Activated naive CD8-positive, alpha-beta T cell treated with anti-CD3 and anti-CD28 coated beads, Interleukin-2, amount 50 U/mL, for 16 hours (primary cell): ENCODE data around the gene RC3H1.
"Not testable (repeated sequence)": the region's sequence is repeated elsewhere in the genome, so short reads cannot be mapped to it uniquely, and the experiment has no call there.

ENCODE experiments used
- DNase-seq: peaks from one replicate; pipeline ENCODE4 v3.0.0-alpha.2; 2020; ENCODE audit warnings: low read depth, low spot score

Gene RC3H1

DNA sequence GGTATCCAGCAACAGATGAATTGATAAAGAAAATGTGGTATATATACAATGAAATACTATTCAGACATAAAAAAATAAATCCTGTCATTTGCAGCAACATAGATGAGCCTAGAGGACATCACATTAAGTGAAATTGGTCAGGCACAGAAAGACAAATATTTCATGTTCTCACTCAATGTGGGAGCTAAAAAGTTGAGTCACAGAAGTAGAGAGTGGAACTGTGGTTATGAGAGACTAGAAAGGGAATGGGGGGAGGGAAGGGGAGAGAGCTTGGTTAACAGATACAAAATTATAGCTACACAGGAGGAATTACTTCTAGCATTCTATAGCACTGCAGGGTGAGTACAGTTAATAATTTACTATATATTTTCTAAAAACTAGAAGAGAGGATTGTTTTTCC is 68.0 kb downstream of the RC3H1 start:
- DNase-seq = no peak

DNA sequence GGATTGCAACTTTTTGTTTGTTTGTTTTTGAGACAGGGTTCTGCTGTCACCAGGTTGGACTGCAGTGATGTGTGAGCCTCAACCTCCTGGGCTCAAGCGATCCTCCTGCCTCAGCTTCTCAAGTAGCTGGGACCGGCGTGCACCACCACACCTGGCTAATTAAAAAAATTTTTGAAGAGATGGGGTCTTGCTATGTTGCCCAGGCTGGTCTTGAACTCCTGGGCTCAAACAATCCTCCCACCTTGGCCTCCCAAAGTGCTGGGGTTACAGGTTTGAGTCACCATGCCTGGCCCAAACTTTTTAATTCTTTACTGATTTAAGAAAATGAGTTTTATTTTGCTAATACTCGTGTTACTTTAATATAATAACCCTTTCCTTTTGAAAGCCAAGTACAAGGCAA is 73.6 kb downstream of the RC3H1 start:
- no peak for DNase-seq

DNA sequence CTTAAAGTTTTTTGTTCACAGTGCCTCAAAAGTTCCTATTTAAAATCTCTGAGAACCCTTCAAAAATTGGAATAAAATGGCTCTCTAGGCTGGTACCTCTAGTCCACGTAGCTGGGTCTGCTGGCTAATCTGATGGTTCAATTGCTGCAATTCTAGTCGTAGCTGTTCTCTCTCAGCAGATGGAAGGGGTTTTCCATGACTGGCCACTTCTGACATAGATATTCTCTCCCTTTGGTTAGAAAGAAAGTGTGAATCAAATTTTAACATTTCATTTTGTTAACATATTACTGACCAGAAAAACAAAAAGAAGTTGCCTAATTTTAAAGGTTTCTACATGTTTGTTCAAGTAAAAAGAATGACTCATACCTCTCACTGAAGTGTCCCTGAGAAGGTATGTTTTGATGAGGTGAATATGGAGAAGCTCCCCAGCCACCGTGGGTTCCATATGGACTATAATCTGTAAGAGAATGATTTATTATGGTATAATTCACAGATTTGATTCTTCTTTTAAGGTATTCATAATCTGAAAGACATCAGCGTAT is 75.7 kb downstream of the RC3H1 start:
- no peak for DNase-seq

DNA sequence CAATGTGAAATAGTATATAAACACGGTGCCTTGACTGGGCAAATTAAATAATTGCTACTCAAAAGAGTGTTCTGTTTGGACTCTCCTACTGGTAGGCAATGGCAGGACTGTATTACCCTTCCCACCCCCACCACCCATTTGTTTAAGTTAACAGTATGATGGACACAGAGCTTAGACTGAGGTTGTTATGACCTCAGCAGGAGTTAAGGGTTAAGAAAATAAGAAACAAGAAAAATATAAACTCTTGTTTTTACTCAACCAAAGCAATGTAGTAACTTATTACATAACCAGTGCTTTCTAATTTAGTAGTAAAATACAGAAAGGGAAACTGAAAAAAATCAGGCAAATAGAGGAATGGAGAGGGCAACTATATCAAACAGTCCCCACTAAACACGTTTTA is 85.1 kb downstream of the RC3H1 start:
- DNase-seq = no peak

DNA sequence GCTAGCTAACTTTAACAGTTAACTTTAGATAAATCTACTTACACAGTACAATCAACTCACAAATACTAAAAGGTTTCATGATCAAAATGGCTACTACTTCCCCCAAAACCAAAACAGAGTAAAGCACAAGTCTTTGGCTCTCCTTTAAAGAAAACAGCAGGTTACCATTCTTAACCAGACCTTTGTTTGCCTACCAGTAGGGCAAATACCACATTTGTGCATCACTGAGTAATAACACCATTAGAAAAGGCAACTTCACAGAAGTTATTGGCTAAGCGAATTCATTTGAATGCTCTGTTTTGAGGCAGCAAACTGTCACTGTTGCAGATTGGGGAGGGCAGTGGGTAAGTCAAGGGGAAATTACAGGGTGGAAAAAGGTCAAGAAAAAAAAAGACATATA is 87.7 kb downstream of the RC3H1 start:
- DNase-seq = no peak

DNA sequence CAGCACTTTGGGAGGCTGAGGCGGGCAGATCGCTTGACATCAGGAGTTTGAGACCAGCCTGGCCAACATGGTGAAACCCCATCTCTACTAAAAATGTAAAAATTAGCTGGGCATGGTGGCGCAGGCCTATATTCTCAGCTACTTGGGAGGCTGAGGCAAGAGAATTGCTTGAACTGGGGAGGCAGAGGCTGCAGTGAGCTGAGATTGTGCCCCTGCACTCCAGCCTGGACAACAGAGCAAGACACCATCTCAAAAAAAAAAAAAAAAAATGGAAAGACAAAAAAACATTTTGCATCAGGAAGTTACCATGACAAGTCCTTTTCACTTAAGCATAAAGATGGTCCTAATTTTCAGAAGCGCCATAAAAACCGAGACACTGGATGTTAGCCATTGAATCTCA is 91.6 kb downstream of the RC3H1 start:
- DNase-seq = not testable (repeated sequence)

DNA sequence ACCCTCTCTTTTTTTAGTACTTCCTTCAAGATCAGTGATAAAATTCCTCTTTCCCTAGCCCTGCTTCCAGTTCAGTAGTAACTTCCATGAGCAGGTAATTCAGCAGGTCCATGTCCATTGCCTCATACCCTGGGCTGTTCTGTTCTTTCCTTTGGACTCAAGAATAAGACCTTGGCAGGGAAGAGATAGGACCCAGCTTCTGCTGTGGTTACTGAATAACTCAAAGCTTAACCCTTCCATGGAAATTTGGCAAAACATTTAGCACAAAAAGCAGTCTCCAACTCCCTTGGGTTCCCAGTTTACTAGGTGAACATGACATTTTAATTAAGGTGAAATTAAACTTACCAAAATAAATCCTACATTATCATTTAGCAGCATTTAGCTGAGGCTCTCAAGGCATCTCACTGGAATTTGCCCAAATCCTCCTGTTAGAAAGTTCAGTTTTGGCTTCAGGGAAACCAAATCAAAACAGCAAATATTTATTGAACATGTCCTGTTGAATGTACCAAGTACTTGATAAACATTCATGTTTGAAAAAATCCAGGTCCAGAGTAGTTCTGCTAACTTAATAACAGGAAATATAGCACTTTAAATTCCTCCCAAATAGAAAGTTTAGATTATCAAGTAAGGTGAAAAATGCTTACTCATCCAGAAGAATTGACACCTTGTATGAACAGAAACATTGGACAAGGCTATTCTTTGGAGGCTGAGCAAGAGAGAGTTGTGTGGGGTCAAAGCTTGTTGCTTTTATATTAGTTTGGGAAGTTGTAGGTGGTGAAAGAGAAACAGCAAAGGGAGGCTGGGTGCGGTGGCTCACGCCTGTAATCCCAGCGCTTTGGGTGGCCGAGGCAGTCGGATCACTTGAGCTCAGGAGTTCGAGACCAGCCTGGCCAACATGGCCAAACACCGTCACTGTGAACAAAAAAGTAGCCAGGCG is 96.6 kb downstream of the RC3H1 start:
- no peak for DNase-seq

DNA sequence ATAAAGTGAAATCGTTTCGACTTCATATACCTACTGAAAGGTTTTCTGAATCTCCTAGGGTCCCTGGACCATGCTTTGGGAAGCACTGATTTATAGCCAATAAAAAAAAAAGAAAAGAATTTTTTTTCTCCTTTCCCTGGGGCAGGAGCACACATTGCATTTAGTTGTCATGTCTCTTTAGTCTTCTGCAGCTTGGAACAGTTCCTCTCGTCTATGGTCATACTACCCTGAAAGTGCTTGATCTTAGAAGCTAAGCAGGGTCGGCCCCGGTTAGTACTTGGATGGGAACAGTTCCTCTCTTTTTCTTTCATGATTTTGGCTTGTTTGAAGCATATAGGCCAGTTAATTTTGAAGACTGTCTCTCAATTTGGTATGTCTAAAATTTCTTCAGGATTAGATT is 101.3 kb downstream of the RC3H1 start:
- no peak for DNase-seq

DNA sequence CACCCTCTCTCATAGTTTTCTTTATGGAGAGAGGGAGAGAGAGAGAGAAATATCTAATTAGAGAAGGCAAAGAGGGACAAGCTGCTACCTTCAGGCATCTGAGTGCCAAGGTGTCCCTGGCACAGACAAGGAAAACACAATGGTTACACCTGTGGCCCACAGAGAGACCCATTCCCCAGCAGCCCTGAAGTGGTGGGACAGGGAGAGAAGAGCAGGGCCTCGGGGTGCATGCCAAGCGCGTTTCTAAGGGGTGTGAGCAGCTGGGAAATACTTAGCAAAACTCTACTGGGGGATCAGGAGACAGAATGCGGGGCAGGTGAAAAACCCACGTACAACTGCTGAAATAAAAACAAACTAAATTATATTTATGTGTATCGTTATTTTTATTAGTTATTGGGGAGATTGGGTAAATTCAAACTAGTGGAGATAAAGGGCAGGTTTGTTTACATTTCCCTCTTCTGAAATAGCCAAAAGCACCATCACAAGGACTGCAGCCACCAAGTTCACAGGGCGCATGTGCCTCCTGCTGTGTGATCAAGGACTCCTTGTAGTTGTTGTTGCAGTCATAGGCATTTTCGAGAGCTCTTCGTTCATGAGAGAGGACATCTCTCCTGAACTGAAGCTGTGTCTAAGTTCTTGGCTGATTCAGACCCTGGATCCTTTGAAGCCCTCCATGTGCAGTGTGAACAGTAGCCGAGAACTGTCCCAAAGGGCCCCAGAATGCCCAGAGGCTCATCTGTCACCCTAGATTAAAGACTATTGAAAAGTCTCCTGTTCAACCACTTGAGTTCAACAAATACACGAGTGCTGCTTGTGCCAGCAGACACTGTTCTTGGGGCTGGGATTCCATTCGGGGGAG is 104.3 kb downstream of the RC3H1 start:
- no peak for DNase-seq

DNA sequence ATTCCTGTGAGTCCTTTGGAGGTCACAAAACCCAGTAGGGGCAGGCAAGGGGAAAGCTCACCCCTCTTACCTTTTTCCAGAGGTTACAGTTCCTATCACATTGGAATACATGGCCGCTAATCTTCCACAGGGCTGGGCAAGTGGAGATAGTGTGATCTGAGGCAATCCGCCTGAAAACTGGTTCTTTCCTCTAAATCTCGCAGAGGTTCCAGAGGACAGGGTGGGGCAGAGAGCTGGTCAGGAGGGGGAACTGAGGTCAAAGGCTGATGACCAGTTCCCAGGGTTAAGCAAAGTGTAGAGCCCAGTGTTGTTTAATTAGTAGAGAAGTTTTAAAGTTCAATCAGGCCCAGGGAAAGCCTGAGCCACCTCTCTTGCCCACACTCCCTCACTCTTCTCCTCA is 105.0 kb downstream of the RC3H1 start, which contains the start of gene SERPINC1:
TSS of gene SERPINC1 (minus strand) at position 179 of the 400 bp plus-strand sequence. CDS start at position 111, 68 bp downstream.
- no peak for DNase-seq

DNA sequence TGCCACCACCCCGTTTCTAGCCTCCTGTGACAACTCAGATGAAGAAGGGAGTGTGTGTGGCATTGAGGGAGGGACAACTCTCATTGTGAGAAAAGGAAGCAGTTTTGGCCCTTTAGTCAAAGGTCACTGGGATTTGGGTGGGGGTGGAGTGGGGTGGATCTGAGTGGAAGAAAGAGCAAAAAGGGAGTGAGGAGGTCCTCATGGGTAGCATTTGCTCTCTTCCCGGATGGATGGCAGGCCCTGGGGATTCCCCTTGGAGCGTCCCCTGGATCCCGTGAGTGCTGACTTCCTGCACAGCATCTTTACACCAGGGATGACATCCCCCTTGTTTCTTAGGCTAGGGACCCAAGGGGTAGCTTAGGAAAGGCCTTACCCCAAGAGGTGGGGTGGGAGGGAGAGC is 105.5 kb downstream of the RC3H1 start:
- no peak for DNase-seq

DNA sequence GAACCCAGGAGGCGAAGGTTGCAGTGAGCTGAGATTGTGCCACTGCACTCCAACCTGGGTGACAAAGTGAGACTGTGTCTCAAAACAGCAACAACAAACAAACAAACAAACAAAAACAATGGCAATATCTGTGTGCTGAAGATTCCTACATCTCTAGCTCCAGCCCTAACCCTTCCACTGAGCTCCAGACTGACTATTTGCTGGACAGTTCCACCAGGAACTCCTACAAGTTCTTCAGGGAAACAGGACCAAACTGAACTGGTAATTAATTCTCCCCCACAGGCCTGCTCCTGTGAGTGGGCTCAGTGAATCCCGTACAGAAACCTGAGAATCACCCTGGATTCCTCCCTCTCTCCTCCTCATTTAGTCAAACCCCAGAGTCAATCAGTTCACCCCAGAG is 106.6 kb downstream of the RC3H1 start:
- DNase-seq = no peak

DNA sequence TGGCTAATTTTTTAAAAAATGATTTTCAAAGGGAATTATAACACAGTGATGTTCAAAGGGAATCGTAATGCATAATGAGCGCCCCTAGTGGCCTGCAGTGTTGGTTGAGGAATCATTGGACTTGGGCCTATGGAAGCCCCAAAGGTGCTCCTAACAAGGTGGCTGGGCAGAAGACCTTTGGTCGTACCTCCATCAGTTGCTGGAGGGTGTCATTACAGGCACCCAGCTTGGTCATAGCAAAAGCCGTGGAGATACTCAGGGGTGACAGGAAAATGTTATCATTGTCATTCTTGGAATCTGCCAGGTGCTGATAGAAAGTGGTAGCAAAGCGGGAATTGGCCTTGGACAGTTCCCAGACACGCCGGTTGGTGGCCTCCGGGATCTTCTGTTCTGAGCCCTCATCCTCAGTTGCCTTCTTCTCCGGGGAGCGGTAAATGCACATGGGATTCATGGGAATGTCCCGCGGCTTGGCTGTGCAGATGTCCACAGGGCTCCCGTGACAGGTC is 107.7 kb downstream of the RC3H1 start:
- no peak for DNase-seq

DNA sequence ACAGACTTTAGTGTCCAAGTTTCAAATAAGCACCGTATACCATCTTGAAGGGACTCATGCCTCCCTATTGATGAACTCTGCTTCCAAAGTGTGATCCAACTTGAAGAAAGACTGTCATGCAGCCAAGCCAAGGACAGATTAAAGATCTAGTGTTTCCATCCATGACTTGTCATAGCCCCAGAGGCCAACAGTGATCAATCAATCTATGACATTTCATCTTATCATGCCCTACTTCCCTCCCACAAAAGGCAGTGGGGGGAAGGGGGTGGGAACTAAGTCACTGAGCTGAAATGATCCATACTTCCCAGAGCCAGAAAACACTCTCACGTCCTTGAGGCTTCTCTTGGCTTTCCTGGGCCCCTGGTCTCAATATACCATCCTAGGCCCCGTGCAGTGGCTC is 109.0 kb downstream of the RC3H1 start:
- no peak for DNase-seq

DNA sequence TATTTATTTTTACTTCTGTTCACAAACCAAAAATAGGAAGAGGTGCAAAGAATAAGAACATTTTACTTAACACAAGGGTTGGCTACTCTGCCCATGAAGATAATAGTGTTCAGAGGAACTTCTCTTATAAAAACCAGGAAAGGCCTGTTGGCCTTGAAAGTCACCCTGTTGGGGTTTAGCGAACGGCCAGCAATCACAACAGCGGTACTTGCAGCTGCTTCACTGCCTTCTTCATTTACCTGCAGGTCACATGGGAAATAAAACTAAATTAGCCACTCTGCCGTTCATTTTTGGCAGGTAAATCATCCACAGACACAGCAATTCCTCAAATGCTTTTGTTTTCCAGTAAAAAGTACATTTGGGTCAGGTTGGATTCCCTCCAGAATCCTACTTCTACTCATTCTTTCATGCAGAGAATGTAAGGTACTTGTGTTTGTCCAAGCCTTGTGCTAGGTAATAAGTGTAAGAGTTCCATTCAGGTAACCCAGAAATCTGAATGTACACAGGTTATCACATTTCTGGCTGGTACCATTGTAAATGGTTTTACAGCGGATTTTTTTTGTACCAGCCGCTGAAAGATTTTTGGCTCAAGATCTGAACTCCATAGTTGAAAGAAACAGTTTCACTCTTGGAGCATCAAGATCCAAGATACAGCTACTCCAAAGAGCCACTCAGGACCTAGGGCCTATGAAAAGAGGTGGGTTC is 118.2 kb downstream of the RC3H1 start:
- no peak for DNase-seq

DNA sequence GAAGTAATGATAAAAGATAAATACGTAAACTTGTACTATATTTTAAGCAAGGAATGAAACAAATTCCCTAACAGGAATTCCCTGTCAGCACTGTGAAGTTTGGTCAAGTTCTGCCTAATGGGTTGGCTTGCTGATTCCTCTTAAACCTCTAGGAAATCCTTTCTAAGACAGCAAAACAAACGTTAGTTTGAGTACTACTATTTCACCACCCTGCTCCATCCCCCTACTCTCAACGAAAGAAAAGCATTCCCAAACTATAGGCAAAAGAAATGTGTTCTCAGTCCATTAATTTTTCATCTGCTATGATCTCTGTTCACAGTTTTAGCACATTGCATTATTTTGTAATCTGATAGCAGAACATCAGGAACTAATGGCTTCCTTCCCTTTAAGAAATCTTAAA is 121.2 kb downstream of the RC3H1 start:
- DNase-seq = no peak

DNA sequence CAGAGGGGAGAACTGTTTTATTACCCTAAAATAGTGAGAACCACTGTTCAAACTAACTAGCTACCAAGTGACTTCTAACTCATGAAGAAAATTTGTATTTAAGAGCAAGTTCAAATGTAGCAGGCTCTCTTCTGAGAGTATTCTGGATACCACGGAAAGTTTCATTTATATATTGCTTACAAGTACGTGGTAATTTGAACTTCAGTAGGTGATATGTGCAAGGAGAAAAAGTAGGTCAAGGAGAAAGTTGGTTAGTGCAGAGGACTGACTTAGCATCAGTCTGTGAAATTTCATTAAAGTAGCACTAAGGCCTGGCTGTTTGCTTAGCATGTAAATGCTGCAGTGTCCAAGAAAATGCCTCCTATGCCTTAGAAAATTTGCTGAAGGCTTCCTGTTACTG is 121.7 kb downstream of the RC3H1 start:
- no peak for DNase-seq

DNA sequence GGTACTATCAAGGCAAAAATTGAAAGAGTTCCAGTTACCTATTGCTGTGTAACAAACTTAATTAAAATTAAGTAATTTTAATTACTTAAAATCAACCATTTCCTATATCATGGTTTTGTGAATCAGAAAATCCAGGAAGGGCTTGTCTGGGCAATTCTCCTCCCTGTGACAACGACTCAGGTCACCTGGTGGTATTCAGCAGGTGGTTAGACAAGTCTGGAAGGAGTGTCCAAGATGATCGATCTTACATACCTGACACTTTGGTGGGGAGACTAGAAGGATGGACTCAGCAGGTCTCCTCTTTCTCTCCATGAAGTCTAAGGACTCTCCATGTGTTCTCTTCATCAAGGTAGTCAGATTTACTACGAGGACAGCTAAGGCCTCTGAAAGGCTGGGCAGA is 128.0 kb downstream of the RC3H1 start:
- no peak for DNase-seq

DNA sequence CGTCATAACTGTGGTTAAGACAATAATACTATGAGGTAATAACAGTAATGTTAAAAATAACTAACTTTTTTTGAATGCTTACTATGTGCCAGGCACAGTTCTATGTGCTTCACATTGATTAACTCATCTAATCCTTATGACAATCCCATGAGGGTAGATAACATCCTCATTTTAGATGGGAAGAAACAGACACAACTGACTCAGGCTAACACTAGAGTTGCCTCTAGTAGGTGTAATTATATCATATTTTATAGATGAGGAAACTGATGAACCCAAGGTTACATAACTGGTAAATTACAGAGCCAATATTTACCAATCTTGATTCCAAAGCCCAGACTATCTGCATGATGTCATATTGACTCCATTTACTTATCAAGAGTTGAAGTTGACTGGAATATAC is 128.5 kb downstream of the RC3H1 start:
- no peak for DNase-seq

DNA sequence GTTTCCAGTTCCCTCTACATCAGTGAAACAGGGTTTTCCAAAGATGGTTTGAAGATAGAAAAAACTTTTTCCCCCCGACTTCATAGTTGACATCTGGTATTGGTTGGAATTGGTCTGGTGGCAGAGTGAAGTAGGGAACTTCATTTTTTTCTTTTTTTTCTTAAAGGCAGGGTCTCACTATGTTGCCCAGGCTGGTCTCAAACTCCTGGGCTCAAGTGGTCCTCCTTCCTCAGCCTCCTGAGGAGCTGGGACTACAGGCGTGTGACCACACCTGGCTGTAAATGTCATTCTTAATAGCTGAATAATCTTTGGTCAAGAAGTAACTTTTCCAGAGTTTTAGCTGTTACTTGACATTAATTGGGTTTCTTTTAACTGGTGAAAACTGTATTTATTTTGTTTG is 132.3 kb downstream of the RC3H1 start:
- no peak for DNase-seq

DNA sequence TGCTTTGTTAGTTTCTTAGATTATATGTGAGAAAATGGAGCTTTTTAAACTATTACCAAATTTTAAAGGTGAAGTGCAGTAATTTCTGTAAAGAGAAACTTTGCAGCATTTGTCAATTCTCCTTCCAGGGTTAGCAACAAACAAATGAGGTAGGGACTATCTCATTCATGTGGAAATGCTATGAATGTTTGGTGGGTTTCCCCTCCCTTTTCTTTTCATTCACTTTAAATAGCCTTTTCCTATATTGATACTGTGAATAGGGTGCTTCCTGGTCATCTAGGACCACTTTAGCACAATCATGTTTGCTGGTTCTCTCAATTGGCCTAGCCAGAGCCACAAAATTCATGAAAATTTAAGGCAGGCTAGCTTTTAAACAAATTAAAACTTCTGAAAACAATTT is 133.4 kb downstream of the RC3H1 start:
- no peak for DNase-seq

DNA sequence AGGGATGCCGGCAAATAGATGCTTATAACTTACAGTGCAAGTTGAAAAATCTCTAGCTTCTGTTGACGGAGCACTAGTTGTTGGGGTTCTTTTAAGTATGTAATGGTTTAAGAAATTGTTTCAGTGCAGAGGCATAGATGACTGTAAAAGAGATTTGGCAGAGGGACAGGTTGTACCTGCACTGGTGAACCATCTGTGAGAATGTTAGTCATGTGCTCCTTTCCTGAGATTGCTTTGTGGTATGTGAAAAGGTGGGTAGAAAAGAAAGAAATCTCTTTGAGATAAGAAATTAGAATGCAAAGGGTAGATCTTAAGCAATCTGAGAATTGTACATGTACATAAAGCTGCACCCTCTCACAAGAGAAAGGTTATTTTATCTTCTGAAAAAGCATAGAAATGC is 134.5 kb downstream of the RC3H1 start:
- no peak for DNase-seq
